GM18517 (cell line): ENCODE measurements around the gene ORAI1.
"Not testable (repeated sequence)": the region's sequence is repeated elsewhere in the genome, so short reads cannot be mapped to it uniquely, and the experiment has no call there.

Source experiments
- ATAC-seq: cut with Tn5 transposase; IDR thresholded peaks from one replicate; pipeline ENCODE4 v1.9.1; 2021; ENCODE audit warnings: mild to moderate bottlenecking, moderate library complexity; ENCODE audit not compliant: unreplicated experiment

The ORAI1 gene

DNA sequence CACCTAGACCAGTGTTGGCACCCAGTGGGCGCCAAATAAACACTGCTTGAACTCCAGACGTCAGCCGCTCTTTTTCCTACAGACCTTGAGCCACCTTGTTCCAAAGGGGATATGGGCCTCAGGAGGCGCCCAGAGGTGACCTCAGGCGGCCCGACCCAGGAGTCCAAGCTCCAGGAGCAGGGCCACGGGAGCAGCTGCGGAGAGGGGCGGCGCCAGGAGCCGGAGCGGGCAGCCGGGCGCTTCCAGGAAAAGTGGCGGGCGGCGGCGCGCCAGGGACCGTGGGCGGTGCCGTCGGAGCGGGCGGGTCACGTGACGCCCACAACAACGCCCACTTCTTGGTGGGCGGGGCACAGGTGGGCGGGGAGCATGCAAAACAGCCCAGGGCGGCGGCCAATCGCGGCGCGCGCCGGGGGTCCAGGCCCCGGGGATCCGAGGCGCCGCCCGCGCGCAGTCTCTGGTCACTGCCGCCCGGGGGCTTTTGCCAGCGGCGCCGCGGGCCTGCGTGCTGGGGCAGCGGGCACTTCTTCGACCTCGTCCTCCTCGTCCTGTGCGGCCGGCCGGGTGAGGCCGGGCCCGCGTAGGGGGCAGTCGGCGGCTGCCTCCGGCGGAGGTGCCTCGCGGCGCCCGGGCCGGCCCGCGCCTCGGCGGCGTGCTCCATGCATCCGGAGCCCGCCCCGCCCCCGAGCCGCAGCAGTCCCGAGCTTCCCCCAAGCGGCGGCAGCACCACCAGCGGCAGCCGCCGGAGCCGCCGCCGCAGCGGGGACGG, at the start of gene ORAI1:
Gene ORAI1 (plus strand): TSS at position 444 of the 766 bp plus-strand sequence.
- ATAC-seq = peak; percentile 66

DNA sequence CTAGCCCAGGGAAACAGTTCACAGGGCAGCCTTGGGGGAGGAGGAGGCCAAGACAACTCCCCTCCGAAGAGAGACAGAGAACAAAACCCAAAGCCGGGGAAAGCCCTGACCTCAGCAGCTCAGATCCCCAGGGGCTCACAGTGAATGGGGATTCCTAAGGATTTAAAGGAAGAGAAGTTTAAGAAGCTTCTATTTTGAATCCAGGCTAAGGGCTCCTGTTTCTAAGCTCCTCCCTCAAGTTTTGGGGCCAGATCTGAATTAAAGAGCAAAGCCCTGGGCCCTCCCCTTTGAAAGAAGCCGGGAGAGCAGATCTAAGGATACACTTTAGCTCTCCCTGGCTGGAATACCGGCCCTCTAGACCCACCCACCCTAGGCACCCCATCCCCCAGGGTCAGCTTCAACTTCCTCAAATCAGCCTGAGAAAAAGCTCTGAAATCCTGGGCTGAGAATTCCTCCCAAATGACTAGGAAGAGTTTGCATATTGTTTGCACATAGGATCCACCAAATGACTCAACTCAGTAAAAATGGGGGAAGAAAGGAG, 49.4 kb upstream of the ORAI1 start:
- ATAC-seq = no peak

DNA sequence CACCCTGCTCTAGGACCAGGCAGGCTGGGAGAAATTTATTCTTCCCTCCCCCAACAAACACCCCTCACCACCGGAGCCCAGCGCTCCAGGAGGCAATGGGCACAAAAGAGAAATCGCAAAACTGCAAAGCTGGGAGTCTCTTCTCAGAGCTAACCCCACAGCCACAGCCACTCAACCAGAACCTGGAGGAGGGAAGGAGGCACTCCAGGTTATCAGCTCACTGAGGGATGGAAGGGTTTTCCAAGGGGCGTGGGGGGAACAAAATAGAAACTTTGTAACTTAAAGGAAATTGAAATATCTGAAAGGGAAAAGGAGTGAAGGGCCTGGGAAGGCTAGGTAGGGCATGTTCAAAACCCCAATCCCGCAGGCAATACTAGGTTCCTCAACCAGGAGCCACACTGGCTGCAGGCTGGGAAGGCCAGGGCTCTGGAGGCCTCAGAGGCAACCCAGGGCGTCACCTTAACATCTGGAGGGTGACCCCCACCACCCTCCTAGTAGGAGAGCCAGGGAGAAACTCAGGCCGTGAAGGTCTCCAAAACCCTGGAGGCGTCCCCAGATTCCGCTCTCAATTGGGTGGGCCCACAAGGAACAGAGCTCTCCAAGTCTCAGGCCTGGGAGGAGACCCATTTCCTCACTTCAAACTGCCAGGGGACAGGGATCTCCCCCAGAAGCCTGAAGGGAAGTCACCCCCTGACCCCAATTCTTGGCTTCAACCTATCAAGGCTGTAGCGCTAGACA, 48.7 kb upstream of the ORAI1 start:
- ATAC-seq = no peak

DNA sequence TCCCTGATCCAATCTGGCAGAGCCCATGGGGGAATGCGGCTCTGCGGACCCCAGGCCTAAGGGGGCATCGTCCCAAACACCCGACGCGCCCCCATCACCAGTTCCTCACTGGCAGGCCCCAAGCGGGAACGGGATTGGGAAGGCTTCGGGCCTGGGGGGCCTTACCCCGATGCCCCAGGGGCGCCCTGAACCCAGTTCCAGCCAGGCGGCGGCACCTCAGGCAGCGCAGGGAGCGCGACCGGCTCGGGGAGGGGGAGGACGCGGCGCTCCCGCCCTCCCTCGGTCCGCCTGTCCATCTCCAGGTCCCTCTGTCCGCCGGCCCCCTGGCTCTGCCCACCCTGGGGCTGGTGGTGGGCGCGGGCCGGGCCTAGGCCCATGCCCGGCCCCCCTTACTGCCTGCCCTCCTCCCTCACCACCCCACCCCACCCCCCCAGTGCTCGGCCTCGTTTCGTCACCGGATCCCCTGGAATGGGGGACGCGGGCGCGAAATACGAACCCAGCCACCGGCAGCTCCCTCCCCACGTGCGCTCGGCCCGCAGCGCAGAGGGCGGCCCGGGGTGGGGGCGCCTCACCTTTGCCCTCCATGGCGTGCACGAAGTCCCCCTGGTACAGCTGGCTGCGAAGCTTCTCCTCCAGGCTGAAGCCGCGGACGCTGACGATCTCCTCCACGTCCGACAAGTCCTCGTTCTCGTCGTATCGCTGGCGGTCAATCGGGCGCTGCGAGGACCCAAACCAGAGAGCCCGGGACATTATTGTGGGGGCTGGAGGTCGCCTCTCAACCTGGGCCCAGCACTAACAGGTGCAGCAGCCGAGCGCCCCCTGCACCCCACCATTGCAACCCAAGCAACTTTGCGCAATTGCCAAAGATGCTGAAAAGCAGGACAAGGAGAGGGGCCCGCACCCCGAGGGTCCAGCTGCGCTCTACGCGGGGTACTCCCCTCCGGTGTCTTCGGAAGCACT, 47.8 kb upstream of the ORAI1 start:
- ATAC-seq = no peak

DNA sequence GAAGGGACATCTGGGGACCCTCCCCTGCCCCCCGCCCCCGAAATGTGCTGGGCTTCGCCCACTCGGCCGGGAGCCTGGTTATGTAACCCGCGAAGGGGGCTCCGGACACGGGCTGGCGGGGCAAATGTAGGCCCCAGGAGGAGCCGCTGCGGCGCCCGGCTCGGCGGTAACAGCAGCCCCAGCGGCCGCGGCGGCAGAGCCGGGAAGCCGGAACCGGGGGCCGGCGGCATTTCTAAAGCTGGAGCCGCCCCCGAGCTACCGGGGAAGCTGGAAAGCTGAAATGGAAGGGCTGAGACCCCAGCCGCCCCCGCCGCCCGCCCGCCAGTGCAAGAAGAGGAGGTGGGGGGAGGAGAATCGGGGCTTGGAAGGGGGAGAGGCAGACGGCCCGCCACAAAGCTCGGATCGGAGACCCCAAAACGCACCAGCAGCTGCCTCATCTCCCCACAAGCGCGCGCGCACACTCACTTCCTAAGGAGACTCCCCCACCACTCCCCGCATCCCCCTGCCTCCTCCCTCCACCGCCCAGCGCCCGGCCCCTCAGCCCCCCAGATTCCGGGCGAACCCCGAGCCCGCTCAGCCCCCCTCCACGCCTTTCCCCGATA, 47.0 kb upstream of the ORAI1 start:
- no peak for ATAC-seq

DNA sequence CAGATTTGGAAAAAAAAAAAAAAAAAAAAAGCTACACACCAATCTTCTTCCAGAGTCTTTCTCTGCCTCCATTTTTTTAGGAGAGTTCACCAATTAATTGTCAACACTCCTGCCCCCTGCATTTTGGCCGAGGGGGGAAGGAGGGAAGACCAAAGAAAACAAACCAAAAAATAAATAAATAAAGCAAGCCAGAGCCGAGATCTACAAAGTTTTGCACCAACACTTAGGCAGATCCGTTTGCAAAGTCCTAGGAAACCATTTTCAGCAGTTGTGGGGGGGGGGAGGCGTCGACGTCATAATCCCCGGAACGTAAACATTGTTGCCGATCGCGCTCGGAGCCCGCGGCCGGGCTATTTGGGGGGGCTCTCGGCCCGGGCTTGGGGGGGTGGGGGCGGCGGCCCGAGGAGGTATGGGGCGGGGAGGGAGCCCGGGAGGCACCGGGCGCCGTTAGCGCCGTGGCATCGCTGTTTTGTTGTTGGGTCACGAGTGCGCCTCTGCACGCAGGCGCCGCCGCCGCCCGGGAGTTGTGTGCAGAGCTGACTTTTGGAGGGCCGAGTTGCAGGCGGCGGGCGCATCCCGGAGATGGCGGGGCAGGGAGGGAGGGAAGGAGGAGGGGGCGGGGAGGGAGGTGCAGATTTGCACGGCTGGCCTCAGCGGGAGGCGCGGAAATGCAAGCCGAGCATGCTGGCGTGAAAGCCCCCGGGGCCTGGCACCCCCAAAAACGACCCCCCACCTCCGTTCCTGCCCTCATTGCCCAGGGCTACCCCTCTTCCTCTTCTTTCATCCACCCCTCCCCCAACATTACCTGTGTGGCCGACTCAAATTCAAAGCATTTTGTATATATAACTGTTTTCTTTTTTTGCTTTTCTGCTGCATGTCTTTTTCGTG, 46.1 kb upstream of the ORAI1 start:
- ATAC-seq = no peak

DNA sequence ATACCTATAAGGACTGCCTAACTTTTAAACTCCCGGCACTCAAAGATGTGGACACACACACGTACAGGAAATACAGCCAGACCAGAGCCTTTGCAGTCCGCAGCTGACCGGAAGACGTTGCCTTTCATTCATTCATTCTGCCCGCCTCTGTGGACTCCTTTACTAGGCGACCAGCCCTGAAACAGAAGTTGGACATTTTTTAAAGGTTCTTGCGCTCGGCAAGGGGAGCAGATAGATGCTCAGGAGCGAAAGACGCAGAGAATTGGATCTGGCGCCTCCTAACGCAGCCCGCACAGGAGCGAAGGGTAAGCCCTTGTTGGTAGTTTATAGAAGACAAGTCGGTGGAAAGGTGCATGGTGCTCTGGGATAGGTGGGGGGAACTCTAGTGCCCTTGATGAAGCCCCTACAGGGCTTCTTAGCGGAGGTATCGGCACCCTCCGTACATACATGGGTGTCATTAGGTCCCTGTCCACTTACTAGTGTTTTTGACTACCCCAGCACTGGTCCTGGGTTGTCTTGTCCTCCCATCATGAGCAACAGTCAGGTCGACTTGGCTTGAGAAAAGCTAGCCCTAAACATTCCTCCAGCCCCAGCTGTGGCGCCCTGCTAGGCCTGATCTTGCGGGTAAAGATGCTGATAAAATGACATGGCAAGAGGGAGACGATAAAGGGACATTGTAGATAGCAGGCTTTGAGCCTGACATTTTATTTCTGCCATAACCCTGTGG, 45.2 kb upstream of the ORAI1 start, which contains the start of gene KDM2B:
Gene KDM2B (minus strand): TSS at position 65 of the 727 bp plus-strand sequence. CDS start 112 bp downstream, outside the sequence.
- no peak for ATAC-seq

DNA sequence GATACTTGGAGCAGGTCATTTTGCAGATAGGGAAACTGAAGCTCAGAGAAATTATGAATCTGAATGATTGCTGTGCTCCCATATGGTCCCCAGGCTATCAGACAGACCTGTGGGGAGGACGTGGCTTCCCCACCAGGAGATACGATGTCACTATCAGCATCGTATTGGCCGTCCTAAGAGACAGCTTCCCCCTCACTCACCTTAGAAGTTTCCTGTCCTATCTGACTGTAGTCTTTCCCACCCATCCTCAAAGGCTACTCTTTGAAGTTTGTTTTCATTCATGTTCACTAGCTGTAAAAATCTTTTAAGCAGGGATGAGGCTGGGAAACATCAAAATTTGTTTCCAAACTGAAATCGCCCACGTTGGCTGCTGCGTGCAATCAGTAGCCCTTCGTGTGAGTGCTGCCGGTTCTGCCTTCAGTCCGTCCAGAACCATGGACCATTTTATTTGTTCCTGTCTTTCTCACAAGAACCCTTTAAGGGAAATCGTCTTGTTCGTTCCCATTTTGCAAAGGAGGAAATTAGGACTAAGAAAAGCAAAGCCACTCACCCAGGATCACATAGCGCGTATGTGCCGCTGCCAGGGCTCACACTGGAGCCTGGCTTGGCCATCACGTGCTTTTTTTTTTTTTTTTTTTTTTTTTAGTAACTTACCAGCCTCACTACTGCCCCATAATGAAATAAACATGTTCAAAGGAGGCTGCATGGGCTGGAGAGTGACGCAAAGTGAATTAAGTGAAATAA, 44.5 kb upstream of the ORAI1 start:
- ATAC-seq = no peak

DNA sequence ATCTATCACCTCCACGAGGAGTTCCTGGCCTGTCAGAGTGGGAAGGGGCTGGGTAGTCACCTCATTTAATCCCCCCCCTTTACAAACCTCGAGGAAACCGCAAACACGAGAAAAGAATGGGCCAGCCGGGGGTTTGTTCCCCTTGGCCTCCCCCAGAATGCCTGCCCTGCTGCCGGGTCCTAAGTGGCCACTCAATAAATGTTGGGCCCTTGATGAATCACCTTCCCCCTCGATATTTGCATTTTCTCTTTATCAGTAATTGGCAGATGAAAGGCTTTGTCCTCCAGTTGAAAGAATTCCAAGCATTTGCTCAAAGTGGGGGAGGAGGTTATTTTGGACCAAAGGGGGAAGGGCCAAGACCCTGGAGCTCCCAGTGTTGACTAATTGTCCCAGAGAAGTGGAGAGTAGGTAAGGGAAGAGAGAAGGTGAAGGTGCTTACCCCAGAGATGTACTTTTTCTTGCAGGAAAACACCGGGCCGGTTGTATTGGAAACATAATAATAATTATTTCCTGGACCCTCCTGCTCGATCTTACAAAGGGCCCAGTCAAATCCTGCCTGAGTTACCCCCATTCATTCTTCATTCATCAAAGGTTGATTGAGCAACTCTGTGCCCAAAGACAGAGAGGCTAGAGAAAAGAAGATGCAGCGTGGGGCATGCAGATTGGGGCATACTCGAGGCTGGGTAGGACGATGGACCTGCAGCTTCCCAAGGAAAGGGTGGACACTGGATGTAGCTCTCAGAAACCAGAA, 43.6 kb upstream of the ORAI1 start:
- ATAC-seq = no peak

DNA sequence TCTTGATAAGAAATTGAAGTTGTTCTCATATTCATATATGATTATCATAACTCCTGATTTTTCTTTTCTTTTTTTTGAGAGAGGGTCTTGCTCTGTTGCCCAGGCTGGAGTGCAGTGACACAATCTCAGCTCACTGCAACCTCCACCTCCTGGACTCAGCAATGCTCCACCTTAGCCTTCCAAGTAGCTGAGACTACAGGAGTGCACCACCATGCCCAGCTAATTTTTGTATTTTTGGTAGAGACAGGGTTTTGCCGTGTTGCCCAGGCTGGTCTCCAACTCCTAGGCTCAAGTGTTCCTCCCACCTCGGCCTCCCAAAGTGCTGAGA, 43.0 kb upstream of the ORAI1 start:
- ATAC-seq = not testable (repeated sequence)

DNA sequence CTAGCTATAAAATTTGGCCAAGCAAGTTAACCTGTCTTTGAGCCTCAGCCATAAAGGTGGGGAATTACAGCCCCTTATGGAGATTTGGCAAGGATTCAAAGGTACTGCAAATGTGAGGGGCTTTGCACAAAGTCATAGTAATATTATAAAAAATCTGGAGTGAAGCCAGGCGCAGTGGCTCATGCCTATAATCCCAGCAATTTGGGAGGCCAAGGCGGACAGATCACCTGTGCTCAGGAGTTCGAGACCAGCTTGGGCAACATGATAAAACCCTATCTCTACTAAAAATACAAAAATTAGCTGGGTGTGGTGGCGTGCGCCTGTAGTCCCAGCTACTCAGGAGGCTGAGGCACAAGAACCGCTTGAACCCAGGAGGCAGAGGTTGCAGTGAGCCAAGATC, 41.4 kb upstream of the ORAI1 start:
- not testable (repeated sequence) for ATAC-seq

DNA sequence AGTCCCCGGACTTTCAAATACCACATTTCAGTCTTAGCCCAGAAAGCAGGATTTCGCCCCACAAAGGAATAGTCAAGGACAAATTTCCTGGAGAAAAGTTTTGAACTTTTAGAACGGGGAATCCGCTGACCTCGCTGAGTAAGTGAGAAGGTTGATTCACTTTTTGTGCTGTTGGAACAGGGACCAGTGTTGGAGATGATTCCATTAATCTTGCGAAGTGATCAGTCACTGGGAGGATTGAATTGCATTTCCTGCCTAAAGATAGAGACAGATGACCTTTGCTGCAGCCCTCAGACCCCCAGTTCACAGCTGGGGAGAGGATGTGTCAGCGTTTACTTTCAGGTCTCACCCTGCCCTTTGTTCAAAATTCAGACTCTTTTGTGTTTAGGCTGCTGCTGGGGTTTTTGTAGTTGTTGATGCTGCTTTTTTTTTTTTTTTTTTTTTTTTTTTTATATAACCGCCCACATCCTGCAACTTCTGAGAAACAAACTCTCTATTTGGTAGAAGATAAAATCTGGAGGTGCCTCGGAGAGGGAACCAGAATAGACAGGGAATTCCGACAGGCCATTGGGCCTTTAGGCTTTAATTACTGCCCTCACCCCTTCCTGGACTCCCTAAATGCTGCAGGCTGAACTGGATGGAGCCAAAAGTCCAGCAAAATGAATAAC, 35.7 kb upstream of the ORAI1 start:
- ATAC-seq = no peak

DNA sequence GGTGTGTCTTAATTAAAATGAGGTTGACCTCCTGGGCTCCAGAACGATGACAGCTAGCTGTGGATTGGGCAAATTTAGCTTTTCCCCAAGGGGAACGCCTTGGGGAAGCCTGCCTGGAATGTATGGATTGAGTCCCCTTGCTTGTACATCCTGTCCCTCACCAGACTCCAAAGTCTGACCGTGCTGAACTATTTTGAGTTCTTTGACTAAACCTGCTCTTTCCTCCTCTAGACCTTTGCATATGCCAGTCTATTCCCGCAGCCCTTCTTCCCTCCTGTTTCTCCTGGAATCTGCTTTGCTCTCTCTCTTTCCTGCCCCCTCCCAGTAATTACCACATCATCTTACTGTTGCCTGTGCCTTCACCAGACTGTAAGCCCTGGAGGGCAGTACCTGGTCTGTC, 34.0 kb upstream of the ORAI1 start:
- ATAC-seq = no peak

DNA sequence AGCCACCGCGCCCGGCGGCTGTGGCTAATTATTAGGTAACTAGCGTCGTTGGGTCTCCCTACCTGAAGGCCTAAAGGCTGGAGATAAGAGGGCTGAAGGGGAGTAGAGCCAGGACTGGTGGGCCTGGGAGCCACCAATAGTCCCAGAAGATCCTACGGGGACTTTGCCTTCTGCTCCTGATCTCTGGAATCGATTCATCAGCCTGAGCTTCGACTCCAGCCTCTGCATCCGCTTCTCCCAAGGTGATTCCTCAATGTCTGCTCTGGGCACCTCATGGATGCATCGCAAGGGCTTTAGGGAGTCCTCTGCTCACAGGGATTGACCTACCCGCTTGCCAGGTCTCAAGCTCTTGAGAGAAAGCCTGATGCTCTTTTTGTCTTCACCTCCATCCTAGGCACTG, 30.8 kb upstream of the ORAI1 start:
- no peak for ATAC-seq

DNA sequence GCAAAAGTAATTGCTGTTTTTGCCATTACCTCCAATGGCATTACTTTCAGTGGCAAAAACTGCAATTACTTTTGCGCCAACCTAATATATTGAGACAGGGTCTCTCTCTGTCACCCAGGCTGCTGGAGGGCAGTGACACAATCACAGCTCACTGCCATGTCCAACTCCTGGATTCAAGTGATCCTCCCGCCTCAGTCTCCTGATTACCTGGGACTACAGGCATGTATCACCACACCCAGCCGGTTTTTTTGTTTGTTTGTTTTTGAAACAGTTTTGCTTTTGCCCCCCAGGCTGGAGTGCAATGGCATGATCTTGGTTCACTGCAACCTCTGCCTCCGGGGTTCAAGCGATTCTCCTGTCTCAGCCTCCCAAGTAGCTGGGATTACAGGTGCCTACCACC, 29.8 kb upstream of the ORAI1 start:
- no peak for ATAC-seq

DNA sequence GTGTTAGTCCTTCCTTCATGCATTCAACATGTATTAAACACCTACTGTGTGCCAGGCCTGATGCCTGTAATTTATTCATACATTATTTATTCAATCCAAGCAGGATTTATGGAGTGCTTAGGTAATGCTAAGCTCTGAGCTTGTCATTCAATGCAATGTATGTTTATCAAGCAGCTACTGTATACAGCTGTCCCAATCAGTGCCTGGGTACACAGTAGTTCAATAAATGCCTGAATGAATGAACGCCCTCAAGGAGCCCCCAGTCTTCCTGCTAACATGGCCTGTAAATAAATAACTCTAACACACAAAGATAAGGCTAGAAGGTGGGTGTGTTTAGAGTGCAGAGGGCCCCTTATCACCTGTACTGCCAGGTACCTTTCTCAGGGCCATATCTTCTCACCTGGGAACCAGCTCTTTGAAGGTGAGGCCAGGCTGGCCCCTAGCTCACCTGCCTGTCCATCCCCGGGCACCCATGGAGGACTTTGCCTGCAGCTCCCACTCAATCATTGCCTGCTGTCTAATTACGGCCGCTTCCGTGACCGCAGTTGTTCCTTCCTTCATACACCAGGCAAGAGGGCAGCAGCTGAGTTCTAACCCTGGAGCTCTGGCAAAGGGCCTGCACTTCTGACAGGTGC, 25.5 kb upstream of the ORAI1 start:
- no peak for ATAC-seq

DNA sequence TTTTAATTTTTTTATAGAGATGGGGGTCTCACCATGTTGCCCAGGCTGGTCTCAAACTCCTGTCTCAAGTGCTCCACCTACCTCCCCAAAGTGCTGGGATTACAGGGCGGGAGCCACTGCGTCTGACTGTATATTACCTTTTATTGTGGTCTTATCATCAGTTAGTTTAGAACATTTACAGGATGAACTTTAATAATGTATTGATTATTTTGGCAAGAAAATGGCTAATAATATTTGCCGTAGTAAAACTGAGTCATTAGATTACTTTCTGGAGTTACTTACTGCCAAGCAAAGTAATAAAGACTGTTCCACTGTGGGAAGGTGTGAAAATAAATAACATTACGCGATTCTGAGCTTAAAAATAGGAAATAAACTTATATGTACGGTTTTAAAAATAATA, 23.6 kb upstream of the ORAI1 start:
- ATAC-seq = no peak
